Coronary artery (tissue), 2 donors: ENCODE results near the gene GNA12.
A peak's percentile ranks its signal among the peaks of the same experiment; 100 is the strongest.

Experiments used
- DNase-seq: peaks from one replicate; pipeline ENCODE4 v3.0.0-alpha.2; 2017; ENCODE audit warnings: low spot score
- H3K27ac ChIP-seq, 2 donors: fragments of 200-600 bp; sonication (generic); one replicate each; pipeline ENCODE4 v1.5.1; 2016 to 2019
- H3K4me3 ChIP-seq: fragments of 200-600 bp; sonication (generic); 2 replicates; pipeline ENCODE4 v1.5.1; 2016; ENCODE audit warnings: mild to moderate bottlenecking, moderate library complexity
- CTCF ChIP-seq: fragments of 200-600 bp; sonication (generic); IDR thresholded peaks from one replicate; pipeline ENCODE4 v1.5.1; 2019; ENCODE audit warnings: antibody characterized with exemption

The GNA12 gene

GRCh38 chr7:2864999-2865670 is 21.0 kb upstream of the GNA12 start:
- no peak for DNase-seq
- peak; percentile 90 for TF ChIP-seq CTCF
- Histone ChIP-seq H3K27ac (peak overlapping the region in 1 of 2 donors; percentile 98), H3K4me3 (no peak overlapping the region)

GRCh38 chr7:2864204-2864985 is 20.3 kb upstream of the GNA12 start:
- no peak for DNase-seq
- H3K4me3 ChIP-seq: peak overlapping the region; percentile 62
- no peak for TF ChIP-seq CTCF
- H3K27ac ChIP-seq: peak overlapping the region; percentile 88 to 98

- peak; percentile 96 for DNase-seq
- Histone ChIP-seq H3K27ac (peak overlapping the region; percentile 88 to 98), H3K4me3 (peak overlapping the region; percentile 62)
- TF ChIP-seq CTCF: no peak
Measured at GRCh38 chr7:2863461-2864066, 19.5 kb upstream of the GNA12 start.

- TF ChIP-seq CTCF: no peak
- DNase-seq: no peak
- Histone ChIP-seq H3K4me3 (peak overlapping the region; percentile 62), H3K27ac (peak overlapping the region; percentile 88 to 98)
Measured at GRCh38 chr7:2862831-2863361, 18.8 kb upstream of the GNA12 start.

- Histone ChIP-seq H3K4me3 (no peak overlapping the region), H3K27ac (no peak overlapping the region)
- TF ChIP-seq CTCF: no peak
- DNase-seq: no peak
Measured at GRCh38 chr7:2861509-2861908, 17.4 kb upstream of the GNA12 start.

- Histone ChIP-seq H3K27ac (no peak overlapping the region), H3K4me3 (no peak overlapping the region)
- DNase-seq: no peak
- no peak for TF ChIP-seq CTCF
Measured at GRCh38 chr7:2860627-2861133, 16.6 kb upstream of the GNA12 start.
